GM12891 (cell line): ENCODE data around the gene TSEN34.
"Not testable (repeated sequence)": the region's sequence is repeated elsewhere in the genome, so short reads cannot be mapped to it uniquely, and the experiment has no call there.

ENCODE experiments used
- POLR2A ChIP-seq: IDR thresholded peaks from 2 replicates; pipeline ENCODE4 v1.6.1; 2011; ENCODE audit warnings: low read depth, low read length, control low read depth
- POU2F2 ChIP-seq: IDR thresholded peaks from 2 replicates; pipeline ENCODE4 v1.6.1; 2011; ENCODE audit warnings: low read depth, mild to moderate bottlenecking, control low read depth, low read length, moderate library complexity

DNA sequence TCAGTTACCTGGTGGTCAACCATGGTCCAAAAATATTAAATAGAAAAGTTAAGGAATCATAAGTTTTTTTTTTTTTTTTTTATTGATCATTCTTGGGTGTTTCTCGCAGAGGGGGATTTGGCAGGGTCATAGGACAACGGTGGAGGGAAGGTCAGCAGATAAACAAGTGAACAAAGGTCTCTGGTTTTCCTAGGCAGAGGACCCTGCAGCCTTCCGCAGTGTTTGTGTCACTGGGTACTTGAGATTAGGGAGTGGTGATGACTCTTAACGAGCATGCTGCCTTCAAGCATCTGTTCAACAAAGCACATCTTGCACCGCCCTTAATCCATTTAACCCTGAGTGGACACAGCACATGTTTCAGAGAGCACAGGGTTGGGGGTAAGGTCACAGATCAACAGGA, 23.1 kb downstream of the TSEN34 start:
- TF ChIP-seq POLR2A, POU2F2: not testable (repeated sequence)
